SU-DHL-6 (cell line): ENCODE results near the gene C5orf63.

ENCODE experiments used
- H2AFZ ChIP-seq: fragments of 200-600 bp; sonication (generic); 2 replicates; pipeline ENCODE4 v1.6.1; 2014; ENCODE audit warnings: low read depth, mild to moderate bottlenecking, moderate library complexity, mixed read lengths, antibody characterized with exemption, low read length; ENCODE audit not compliant: severe bottlenecking
- H3F3A ChIP-seq: fragments of 200-600 bp; shearing (Covaris generic); 2 replicates; pipeline ENCODE4 v1.6.0; 2016; ENCODE audit warnings: antibody characterized with exemption, mild to moderate bottlenecking; ENCODE audit not compliant: insufficient read depth
- H3K27ac ChIP-seq: fragments of 200-600 bp; sonication (generic); 2 replicates; pipeline ENCODE4 v1.5.1; 2016; ENCODE audit warnings: low read depth, mild to moderate bottlenecking, low read length, moderate library complexity, mixed read lengths
- H3K27me3 ChIP-seq: fragments of 200-600 bp; sonication (generic), shearing (Covaris generic); 2 replicates; pipeline ENCODE4 v1.6.0; 2014; ENCODE audit warnings: mild to moderate bottlenecking, low read length
- H3K36me3 ChIP-seq: fragments of 200-600 bp; sonication (generic); 2 replicates; pipeline ENCODE4 v1.6.1; 2014; ENCODE audit warnings: mild to moderate bottlenecking, low read length, mixed read lengths
- H3K4me2 ChIP-seq: fragments of 300-600, 200-600 bp; shearing (Covaris generic), sonication (generic); 2 replicates; pipeline ENCODE4 v1.6.0; 2014; ENCODE audit warnings: low read length, low read depth, mild to moderate bottlenecking; ENCODE audit not compliant: poor library complexity, severe bottlenecking
- H3K4me3 ChIP-seq: fragments of 200-600 bp; sonication (generic); 2 replicates; pipeline ENCODE4 v1.5.1; 2014; ENCODE audit warnings: antibody characterized with exemption, low read length, mild to moderate bottlenecking, mixed read lengths; ENCODE audit not compliant: insufficient read depth, poor library complexity, severe bottlenecking
- H3K79me2 ChIP-seq: fragments of 200-600 bp; sonication (generic); 2 replicates; pipeline ENCODE4 v1.6.1; 2014; ENCODE audit warnings: mild to moderate bottlenecking, low read length, moderate library complexity; ENCODE audit not compliant: insufficient read depth
- H3K9ac ChIP-seq: fragments of 200-600 bp; sonication (generic); 2 replicates; pipeline ENCODE4 v1.7.0; 2014; ENCODE audit warnings: mild to moderate bottlenecking, low read length
- H3K9me2 ChIP-seq: fragments of 200-600 bp; sonication (generic); replicated peaks from 2 replicates; pipeline ENCODE4 v1.6.1; 2014; ENCODE audit warnings: low read length; ENCODE audit not compliant: insufficient read depth
- H3K9me3 ChIP-seq: fragments of 200-600 bp; sonication (generic); 2 replicates; pipeline ENCODE4 v1.6.1; 2014; ENCODE audit warnings: low read length, mixed read lengths; ENCODE audit not compliant: insufficient read depth
- H4K20me1 ChIP-seq: fragments of 200-600 bp; sonication (generic); 2 replicates; pipeline ENCODE4 v1.6.1; 2014; ENCODE audit warnings: low read depth, mild to moderate bottlenecking, antibody characterized with exemption, low read length, moderate library complexity, mixed read lengths
- CTCF ChIP-seq: fragments of 200-600 bp; sonication (generic); IDR thresholded peaks from one replicate; pipeline ENCODE4 v1.5.1; 2017; ENCODE audit warnings: antibody characterized with exemption, mild to moderate bottlenecking, low read length, moderate library complexity; ENCODE audit not compliant: insufficient read depth, poor library complexity, severe bottlenecking
- EZH2phosphoT487 ChIP-seq: fragments of 200-600 bp; sonication (generic), shearing (Covaris generic); conservative IDR thresholded peaks from 2 replicates; pipeline ENCODE4 v1.6.1; 2018; ENCODE audit warnings: mild to moderate bottlenecking, antibody characterized with exemption, low read length, moderate library complexity, mixed read lengths

C5orf63 gene

GRCh38 chr5:127040796-127041520 lies 32.3 kb downstream of the C5orf63 start:
- H3K4me2 ChIP-seq, result no peak overlapping the region
- H3K27ac ChIP-seq, result no peak overlapping the region
- H3K9ac ChIP-seq, result no peak overlapping the region
- H3K27me3 ChIP-seq, result no peaks in the 10 kb centered on the region
- no peaks in the 10 kb centered on the region for H3K36me3 ChIP-seq
- H3K9me2 ChIP-seq, result no peaks in the 10 kb centered on the region
- TF ChIP-seq CTCF, result no peak
- no peak for TF ChIP-seq EZH2phosphoT487
- no peaks in the 10 kb centered on the region for H4K20me1 ChIP-seq
- no peaks in the 10 kb centered on the region for H3K9me3 ChIP-seq
- H3K79me2 ChIP-seq, result no peaks in the 10 kb centered on the region
- H2AFZ ChIP-seq, result no peak overlapping the region
- no peaks in the 10 kb centered on the region for H3F3A ChIP-seq
- no peak overlapping the region for H3K4me3 ChIP-seq

GRCh38 chr5:127038550-127038949 lies 34.8 kb downstream of the C5orf63 start:
- no peaks in the 10 kb centered on the region for H3K9me2 ChIP-seq
- TF ChIP-seq EZH2phosphoT487, result no peak
- TF ChIP-seq CTCF, result no peak
- no peaks in the 10 kb centered on the region for H3F3A ChIP-seq
- H3K36me3 ChIP-seq, result no peaks in the 10 kb centered on the region
- H3K9me3 ChIP-seq, result no peaks in the 10 kb centered on the region
- H3K4me3 ChIP-seq, result no peak overlapping the region
- H3K9ac ChIP-seq, result no peak overlapping the region
- no peaks in the 10 kb centered on the region for H4K20me1 ChIP-seq
- H3K4me2 ChIP-seq, result no peak overlapping the region
- no peaks in the 10 kb centered on the region for H3K27me3 ChIP-seq
- H3K27ac ChIP-seq, result no peak overlapping the region
- no peak overlapping the region for H2AFZ ChIP-seq
- H3K79me2 ChIP-seq, result no peaks in the 10 kb centered on the region

- H3K9ac ChIP-seq, result no peak overlapping the region
- H3K4me2 ChIP-seq, result no peak overlapping the region
- no peak overlapping the region for H2AFZ ChIP-seq
- H3K27ac ChIP-seq, result no peak overlapping the region
- no peaks in the 10 kb centered on the region for H3K36me3 ChIP-seq
- no peaks in the 10 kb centered on the region for H3K27me3 ChIP-seq
- H4K20me1 ChIP-seq, result no peaks in the 10 kb centered on the region
- H3K9me3 ChIP-seq, result no peaks in the 10 kb centered on the region
- TF ChIP-seq EZH2phosphoT487 (no peak), CTCF (no peak)
- H3K4me3 ChIP-seq, result no peak overlapping the region
- no peaks in the 10 kb centered on the region for H3F3A ChIP-seq
- no peaks in the 10 kb centered on the region for H3K9me2 ChIP-seq
- H3K79me2 ChIP-seq, result no peaks in the 10 kb centered on the region
These were observed 41.5 kb downstream of the C5orf63 start for GRCh38 chr5:127031863-127032232.
